NT2/D1 (cell line): Measurements from ENCODE around the gene IL1R2.

Experiments used
- SUZ12 ChIP-seq: IDR thresholded peaks from 2 replicates; pipeline ENCODE4 v1.6.1; 2011; ENCODE audit not compliant: insufficient read length, insufficient read depth; ENCODE audit errors: extremely low read depth
- YY1 ChIP-seq: IDR thresholded peaks from 2 replicates; pipeline ENCODE4 v1.6.1; 2011; ENCODE audit not compliant: insufficient read length, insufficient read depth
- ZNF274 ChIP-seq: IDR thresholded peaks from 2 replicates; pipeline ENCODE4 v1.6.1; 2011; ENCODE audit warnings: mild to moderate bottlenecking, low read depth, low read length

DNA sequence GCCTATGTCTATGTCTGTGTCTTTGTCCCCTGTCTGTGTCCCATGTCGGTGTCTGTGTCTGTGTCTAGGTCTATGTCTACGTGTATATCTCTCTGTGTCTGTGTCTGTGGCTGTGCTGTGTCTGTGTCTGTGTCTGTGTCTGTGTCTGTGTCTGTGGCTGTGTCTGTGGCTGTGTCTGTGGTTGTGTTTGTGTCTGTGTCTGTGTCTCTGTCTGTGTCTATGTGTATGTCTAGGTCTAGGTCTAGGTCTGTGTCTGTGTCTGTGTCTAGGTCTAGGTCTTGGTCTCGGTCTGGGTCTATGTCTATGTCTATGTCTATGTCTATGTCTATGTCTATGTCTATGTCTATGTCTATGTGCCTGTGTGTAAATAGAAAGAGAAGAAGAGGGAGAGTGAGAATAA lies 11.9 kb downstream of the IL1R2 start:
- TF ChIP-seq SUZ12 (no peak), ZNF274 (no peak), YY1 (no peak)
